IMR-90 (cell line): ENCODE data around the gene OR52E8. TPM values are rescaled to one million over a fixed set of nuclear protein-coding genes. Genes with fewer than 3 reads are reported as not detected.

Source experiments
- ATAC-seq: fragments of 200-7000 bp; cut with Tn5 transposase; 2 replicates; pipeline ENCODE4 v1.9.1; 2020; ENCODE audit warnings: low read depth, mild to moderate bottlenecking, moderate library complexity
- BruUV-seq: library from RNA; stranded (reverse); fragments of 400-500 nt; replicated peaks from 2 replicates; lab custom pipeline; 2021; lab: Mats Ljungman, UMichigan
- CTCF ChIA-PET: fragments of 300-600 bp; formaldehyde crosslinking; extraction: SDS; loops from one replicate; lab custom pipeline; 2021; ENCODE audit warnings: antibody characterized with exemption; lab: Yijun Ruan, JAX
- POLR2A ChIA-PET: fragments of 300-600 bp; sonication (Branson Sonifier 250); formaldehyde crosslinking; loops from one replicate; lab custom pipeline; 2022; ENCODE audit warnings: antibody characterized with exemption; ENCODE audit not compliant: unreplicated experiment; lab: Charles Lee
- DNase-seq: peaks from one replicate; pipeline ENCODE4 v3.0.0; 2013
- H2AFZ ChIP-seq: replicated peaks from 2 replicates; pipeline ENCODE3; 2013; ENCODE audit warnings: low read length, mild to moderate bottlenecking; ENCODE audit not compliant: poor library complexity
- H2AK5ac ChIP-seq: 2 replicates; pipeline ENCODE4 v1.6.1; 2013; ENCODE audit warnings: low read depth, low read length, inconsistent platforms
- H2AK9ac ChIP-seq: replicated peaks from 2 replicates; pipeline ENCODE3; 2013; ENCODE audit warnings: mild to moderate bottlenecking, low read depth, low read length, moderate library complexity; ENCODE audit not compliant: poor library complexity
- H2BK120ac ChIP-seq: 2 replicates; pipeline ENCODE4 v1.6.1; 2013; ENCODE audit warnings: low read depth, low read length, inconsistent platforms
- H2BK15ac ChIP-seq: 3 replicates; pipeline ENCODE4 v1.6.1; 2013; ENCODE audit warnings: low read depth, low read length, inconsistent platforms
- H2BK20ac ChIP-seq: 2 replicates; pipeline ENCODE4 v1.6.1; 2013; ENCODE audit warnings: low read depth, mild to moderate bottlenecking, inconsistent platforms, low read length, moderate library complexity
- H2BK5ac ChIP-seq: 2 replicates; pipeline ENCODE4 v1.6.1; 2013; ENCODE audit warnings: mild to moderate bottlenecking, low read depth, low read length, inconsistent platforms; ENCODE audit not compliant: poor library complexity, severe bottlenecking
- H3K14ac ChIP-seq: replicated peaks from 2 replicates; pipeline ENCODE4 v1.6.1; 2013; ENCODE audit warnings: low read depth, low read length, inconsistent platforms
- H3K18ac ChIP-seq: 2 replicates; pipeline ENCODE4 v1.6.1; 2013; ENCODE audit warnings: low read depth, low read length, control low read depth
- H3K23ac ChIP-seq: 2 replicates; pipeline ENCODE4 v1.6.1; 2013; ENCODE audit warnings: low read depth, low read length, inconsistent platforms
- H3K27ac ChIP-seq: 2 replicates; pipeline ENCODE4 v1.5.1; 2013; ENCODE audit warnings: mild to moderate bottlenecking, control low read depth, low read length; ENCODE audit not compliant: insufficient read depth
- H3K27me3 ChIP-seq: 2 replicates; pipeline ENCODE4 v1.6.1; 2013; ENCODE audit warnings: low read length; ENCODE audit not compliant: control insufficient read depth, insufficient read depth
- H3K36me3 ChIP-seq: 2 replicates; pipeline ENCODE4 v1.6.1; 2013; ENCODE audit warnings: low read length, mixed read lengths; ENCODE audit not compliant: control insufficient read depth, insufficient read depth
- H3K4ac ChIP-seq: 2 replicates; pipeline ENCODE4 v1.6.1; 2013; ENCODE audit warnings: low read depth, low read length, inconsistent platforms
- H3K4me1 ChIP-seq: 2 replicates; pipeline ENCODE4 v1.6.1; 2013; ENCODE audit warnings: low read length, mixed read lengths; ENCODE audit not compliant: control insufficient read depth, insufficient read depth
- H3K4me2 ChIP-seq: 2 replicates; pipeline ENCODE4 v1.6.1; 2013; ENCODE audit warnings: low read depth, mild to moderate bottlenecking, control low read depth, low read length, moderate library complexity
- H3K4me3 ChIP-seq: 2 replicates; pipeline ENCODE4 v1.5.1; 2013; ENCODE audit warnings: low read depth, mild to moderate bottlenecking, control low read depth, low read length, moderate library complexity; ENCODE audit not compliant: insufficient read depth
- H3K56ac ChIP-seq: 2 replicates; pipeline ENCODE4 v1.6.1; 2013; ENCODE audit warnings: low read length, inconsistent platforms; ENCODE audit not compliant: insufficient read depth; ENCODE audit errors: extremely low read depth
- H3K79me1 ChIP-seq, 2 experiments: 2 replicates each; pipeline ENCODE4 v1.6.1; 2013; ENCODE audit warnings: low read length in 2 of 2, inconsistent platforms in 1 of 2, low read depth in 1 of 2
- H3K9ac ChIP-seq: 2 replicates; pipeline ENCODE4 v1.6.1; 2013; ENCODE audit warnings: low read depth, low read length, control low read depth
- H3K9me1 ChIP-seq: 2 replicates; pipeline ENCODE4 v1.6.1; 2013; ENCODE audit warnings: low read length, inconsistent platforms; ENCODE audit not compliant: insufficient read depth
- H3K9me3 ChIP-seq: 2 replicates; pipeline ENCODE4 v1.6.1; 2013; ENCODE audit warnings: low read length; ENCODE audit not compliant: control insufficient read depth, insufficient read depth
- H4K20me1 ChIP-seq: 2 replicates; pipeline ENCODE4 v1.6.1; 2013; ENCODE audit warnings: low read length, inconsistent platforms; ENCODE audit not compliant: insufficient read depth
- H4K5ac ChIP-seq: 2 replicates; pipeline ENCODE4 v1.6.1; 2013; ENCODE audit warnings: mild to moderate bottlenecking, low read depth, low read length, control low read depth
- H4K8ac ChIP-seq, 2 experiments: 2 replicates each; pipeline ENCODE4 v1.6.1; 2013; ENCODE audit warnings: low read depth in 2 of 2, low read length in 2 of 2, control low read depth in 1 of 2, inconsistent platforms in 1 of 2
- H4K91ac ChIP-seq: 2 replicates; pipeline ENCODE4 v1.6.1; 2013; ENCODE audit warnings: low read depth, low read length, inconsistent platforms; ENCODE audit not compliant: insufficient read depth
- BHLHE40 ChIP-seq: fragments of 150-350 bp; IDR thresholded peaks from 2 replicates; pipeline ENCODE4 v1.6.1; 2016; ENCODE audit warnings: mild to moderate bottlenecking, low read depth, low read length
- CHD1 ChIP-seq: IDR thresholded peaks from 2 replicates; pipeline ENCODE4 v1.6.1; 2012; ENCODE audit warnings: low read depth, low read length, improper control_type of control experiment
- MAFK ChIP-seq: IDR thresholded peaks from 2 replicates; pipeline ENCODE4 v1.6.1; 2012; ENCODE audit warnings: low read depth, low read length, improper control_type of control experiment
- MAZ ChIP-seq: IDR thresholded peaks from 2 replicates; pipeline ENCODE4 v1.6.1; 2012; ENCODE audit warnings: low read depth, mild to moderate bottlenecking, low read length, improper control_type of control experiment, moderate library complexity, borderline replicate concordance
- MXI1 ChIP-seq: IDR thresholded peaks from 2 replicates; pipeline ENCODE4 v1.6.1; 2012; ENCODE audit warnings: low read depth, mild to moderate bottlenecking, low read length, moderate library complexity, borderline replicate concordance
- NFE2L2 ChIP-seq: fragments of 150-350 bp; IDR thresholded peaks from 2 replicates; pipeline ENCODE4 v1.6.1; 2016; ENCODE audit warnings: low read depth, mild to moderate bottlenecking, low read length
- POLR2A ChIP-seq: IDR thresholded peaks from 2 replicates; pipeline ENCODE4 v1.6.1; 2012; ENCODE audit warnings: mild to moderate bottlenecking, low read depth, low read length
- RAD21 ChIP-seq: IDR thresholded peaks from 2 replicates; pipeline ENCODE4 v1.6.1; 2012; ENCODE audit warnings: low read length, improper control_type of control experiment
- RCOR1 ChIP-seq: IDR thresholded peaks from 2 replicates; pipeline ENCODE4 v1.6.1; 2012; ENCODE audit warnings: mild to moderate bottlenecking, low read length, improper control_type of control experiment; ENCODE audit not compliant: insufficient replicate concordance
- RFX5 ChIP-seq: IDR thresholded peaks from 2 replicates; pipeline ENCODE4 v1.8.0; 2012; ENCODE audit warnings: low read depth, mild to moderate bottlenecking, low read length, moderate library complexity
- SMC3 ChIP-seq: fragments of 150-350 bp; IDR thresholded peaks from 2 replicates; pipeline ENCODE4 v1.6.1; 2016; ENCODE audit warnings: low read depth, mild to moderate bottlenecking, antibody characterized with exemption, low read length, moderate library complexity
- WGBS, 2 experiments: methylation state at CpG; one replicate each; pipeline versions ENCODE4 v1.1.5 to v1.1.7; 2013; ENCODE audit warnings: missing lambda C conversion rate in 2 of 2; ENCODE audit not compliant: insufficient read length in 1 of 2; ENCODE audit errors: extremely low coverage in 2 of 2; 5-methylcytosine and 5-hydroxymethylcytosine counted together
- dilution Hi-C: fragments of 300-500 bp; cut with HindIII; formaldehyde crosslinking; loops from one replicate; pipeline ENCODE4 v1.14.3; 2018; ENCODE audit warnings: low sequenced_read_pairs; ENCODE audit not compliant: unreplicated experiment
- in situ Hi-C: fragments of 300-500 bp; cut with MboI; formaldehyde crosslinking; loops from 3 replicates; pipeline ENCODE4 v1.14.3; 2019; ENCODE audit warnings: low sequenced_read_pairs, inconsistent platforms, mixed read lengths
- intact Hi-C: fragments of 100-400 bp; cut with micrococcal nuclease; formaldehyde crosslinking; loops from 2 replicates; pipeline ENCODE4 v1.10.0; 2022
- polyA plus RNA-seq, 3 experiments: library from polyadenylated mRNA; depleted of rRNA; stranded (reverse); fragments of >200 nt; gene quantifications; 2 replicates each; pipeline ENCODE4 v1.2.3, GENCODE V29; 2012; ENCODE audit warnings: low replicate concordance in 1 of 3
- total RNA-seq: library from RNA; depleted of rRNA; stranded (reverse); fragments of >200 nt; gene quantifications from 2 replicates; pipeline ENCODE4 v1.2.3, GENCODE V29; 2012
- TF ChIP-seq, protein P1 (sequence below): fragments of 150-350 bp; IDR thresholded peaks from 2 replicates; pipeline ENCODE4 v1.6.1; 2017; ENCODE audit warnings: mild to moderate bottlenecking, antibody characterized with exemption, low read length, low read depth
- TF ChIP-seq, protein P2 (sequence below): conservative IDR thresholded peaks from 2 replicates; pipeline ENCODE4 v1.5.1; 2012; ENCODE audit warnings: mild to moderate bottlenecking, low read depth, low read length, improper control_type of control experiment

OR52E8 gene
- total and polyA plus RNA-seq, 2 of the 4 experiments (the other 2 are of a cell fraction): not detected

DNA sequence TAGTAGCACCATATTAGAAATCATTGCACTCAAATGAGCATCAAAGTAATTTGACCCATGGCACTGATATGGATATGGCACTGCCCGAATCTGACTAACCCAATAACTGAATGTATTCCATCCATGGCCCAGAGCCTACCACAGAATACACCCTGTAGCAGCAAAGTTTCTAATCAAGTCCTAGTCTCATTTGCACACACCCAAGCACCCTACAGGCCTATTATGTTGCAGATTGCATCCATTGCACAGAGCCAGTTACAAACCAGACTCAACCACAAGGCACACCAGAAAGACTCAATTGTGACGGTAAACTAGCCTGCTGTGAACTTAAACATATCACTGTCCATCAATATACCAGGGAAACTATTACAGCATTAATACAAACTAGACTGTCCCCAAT, 42.0 kb upstream of the OR52E8 start:
- ChIA-PET POLR2A (no interaction called here), CTCF (no interaction called here)
- H2AK5ac ChIP-seq: no peak overlapping the region
- H2AFZ ChIP-seq: no peak overlapping the region
- H3K23ac ChIP-seq: no peak overlapping the region
- H3K79me1 ChIP-seq: no peaks in the 10 kb centered on the region
- ATAC-seq (no peak), DNase-seq (no peak)
- no peak overlapping the region for H3K14ac ChIP-seq
- dilution Hi-C loops (no loop called here), intact Hi-C loops (loop anchor here (10.0 kb wide), 1 partner anchor 425 kb away; no protein-coding TSS in a partner anchor), in situ Hi-C loops (no loop called here)
- no peak overlapping the region for H3K18ac ChIP-seq
- BruUV-seq: no TSS peak
- no peak overlapping the region for H3K4me3 ChIP-seq
- no CpG with 5 or more reads among the region's 2 CpGs for WGBS, 2 experiments
- H3K27ac ChIP-seq: no peak overlapping the region
- TF ChIP-seq RFX5 (no peak), SMC3 (no peak), RAD21 (no peak), MAZ (no peak), BHLHE40 (no peak), RCOR1 (no peak), NFE2L2 (no peak), POLR2A (no peak), MAFK (no peak), MXI1 (no peak), CHD1 (no peak)
- TF ChIP-seq, protein P1, sequence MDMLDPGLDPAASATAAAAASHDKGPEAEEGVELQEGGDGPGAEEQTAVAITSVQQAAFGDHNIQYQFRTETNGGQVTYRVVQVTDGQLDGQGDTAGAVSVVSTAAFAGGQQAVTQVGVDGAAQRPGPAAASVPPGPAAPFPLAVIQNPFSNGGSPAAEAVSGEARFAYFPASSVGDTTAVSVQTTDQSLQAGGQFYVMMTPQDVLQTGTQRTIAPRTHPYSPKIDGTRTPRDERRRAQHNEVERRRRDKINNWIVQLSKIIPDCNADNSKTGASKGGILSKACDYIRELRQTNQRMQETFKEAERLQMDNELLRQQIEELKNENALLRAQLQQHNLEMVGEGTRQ: no peak
- TF ChIP-seq, protein P2, sequence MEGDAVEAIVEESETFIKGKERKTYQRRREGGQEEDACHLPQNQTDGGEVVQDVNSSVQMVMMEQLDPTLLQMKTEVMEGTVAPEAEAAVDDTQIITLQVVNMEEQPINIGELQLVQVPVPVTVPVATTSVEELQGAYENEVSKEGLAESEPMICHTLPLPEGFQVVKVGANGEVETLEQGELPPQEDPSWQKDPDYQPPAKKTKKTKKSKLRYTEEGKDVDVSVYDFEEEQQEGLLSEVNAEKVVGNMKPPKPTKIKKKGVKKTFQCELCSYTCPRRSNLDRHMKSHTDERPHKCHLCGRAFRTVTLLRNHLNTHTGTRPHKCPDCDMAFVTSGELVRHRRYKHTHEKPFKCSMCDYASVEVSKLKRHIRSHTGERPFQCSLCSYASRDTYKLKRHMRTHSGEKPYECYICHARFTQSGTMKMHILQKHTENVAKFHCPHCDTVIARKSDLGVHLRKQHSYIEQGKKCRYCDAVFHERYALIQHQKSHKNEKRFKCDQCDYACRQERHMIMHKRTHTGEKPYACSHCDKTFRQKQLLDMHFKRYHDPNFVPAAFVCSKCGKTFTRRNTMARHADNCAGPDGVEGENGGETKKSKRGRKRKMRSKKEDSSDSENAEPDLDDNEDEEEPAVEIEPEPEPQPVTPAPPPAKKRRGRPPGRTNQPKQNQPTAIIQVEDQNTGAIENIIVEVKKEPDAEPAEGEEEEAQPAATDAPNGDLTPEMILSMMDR: no peak
- no peaks in the 10 kb centered on the region for H3K36me3 ChIP-seq
- no peak overlapping the region for H3K56ac ChIP-seq
- no peak overlapping the region for H2BK20ac ChIP-seq
- H3K9me1 ChIP-seq: no peaks in the 10 kb centered on the region
- peaks cover 2% of the 10 kb centered on the region; the same call in 1 of the 2 replicates for H3K9me3 ChIP-seq
- H3K4me2 ChIP-seq: no peak overlapping the region
- no peak overlapping the region for H4K5ac ChIP-seq
- no peak overlapping the region for H2BK5ac ChIP-seq
- H4K91ac ChIP-seq: no peak overlapping the region
- no peak overlapping the region for H2AK9ac ChIP-seq
- H4K8ac ChIP-seq: no peak overlapping the region
- H3K9ac ChIP-seq: no peak overlapping the region
- H4K20me1 ChIP-seq: no peaks in the 10 kb centered on the region
- H2BK15ac ChIP-seq: no peak overlapping the region
- H3K4ac ChIP-seq: no peak overlapping the region
- no peak overlapping the region for H2BK120ac ChIP-seq
- H3K4me1 ChIP-seq: no peaks in the 10 kb centered on the region
- H3K27me3 ChIP-seq: no peaks in the 10 kb centered on the region
